22Rv1 (cell line): ENCODE results near the gene DCPS.

Source experiments
- H3K27ac ChIP-seq: fragments of 450-650 bp; 2 replicates; pipeline ENCODE4 v1.5.1; 2017
- ZFX ChIP-seq: fragments of 450-650 bp; IDR thresholded peaks from 2 replicates; pipeline ENCODE4 v1.6.1; 2017; ENCODE audit warnings: antibody characterized with exemption, borderline replicate concordance
- TF ChIP-seq, protein P1 (sequence below): fragments of 450-650 bp; IDR thresholded peaks from 2 replicates; pipeline ENCODE4 v1.5.1; 2017; ENCODE audit warnings: mild to moderate bottlenecking

DCPS gene

GRCh38 chr11:126288237-126288636 is 15.6 kb upstream of the DCPS start:
- no peak for TF ChIP-seq ZFX
- TF ChIP-seq, protein P1, sequence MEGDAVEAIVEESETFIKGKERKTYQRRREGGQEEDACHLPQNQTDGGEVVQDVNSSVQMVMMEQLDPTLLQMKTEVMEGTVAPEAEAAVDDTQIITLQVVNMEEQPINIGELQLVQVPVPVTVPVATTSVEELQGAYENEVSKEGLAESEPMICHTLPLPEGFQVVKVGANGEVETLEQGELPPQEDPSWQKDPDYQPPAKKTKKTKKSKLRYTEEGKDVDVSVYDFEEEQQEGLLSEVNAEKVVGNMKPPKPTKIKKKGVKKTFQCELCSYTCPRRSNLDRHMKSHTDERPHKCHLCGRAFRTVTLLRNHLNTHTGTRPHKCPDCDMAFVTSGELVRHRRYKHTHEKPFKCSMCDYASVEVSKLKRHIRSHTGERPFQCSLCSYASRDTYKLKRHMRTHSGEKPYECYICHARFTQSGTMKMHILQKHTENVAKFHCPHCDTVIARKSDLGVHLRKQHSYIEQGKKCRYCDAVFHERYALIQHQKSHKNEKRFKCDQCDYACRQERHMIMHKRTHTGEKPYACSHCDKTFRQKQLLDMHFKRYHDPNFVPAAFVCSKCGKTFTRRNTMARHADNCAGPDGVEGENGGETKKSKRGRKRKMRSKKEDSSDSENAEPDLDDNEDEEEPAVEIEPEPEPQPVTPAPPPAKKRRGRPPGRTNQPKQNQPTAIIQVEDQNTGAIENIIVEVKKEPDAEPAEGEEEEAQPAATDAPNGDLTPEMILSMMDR: no peak
- H3K27ac ChIP-seq: peak overlapping the region; percentile 99

GRCh38 chr11:126290887-126291286 is 13.0 kb upstream of the DCPS start:
- TF ChIP-seq ZFX: no peak
- TF ChIP-seq, protein P1: no peak
- H3K27ac ChIP-seq: peak overlapping the region; percentile 99

- peak overlapping the region; percentile 99 for H3K27ac ChIP-seq
- no peak for TF ChIP-seq ZFX
- TF ChIP-seq, protein P1: no peak
Measured at GRCh38 chr11:126293726-126294125, 10.1 kb upstream of the DCPS start.

DNA sequence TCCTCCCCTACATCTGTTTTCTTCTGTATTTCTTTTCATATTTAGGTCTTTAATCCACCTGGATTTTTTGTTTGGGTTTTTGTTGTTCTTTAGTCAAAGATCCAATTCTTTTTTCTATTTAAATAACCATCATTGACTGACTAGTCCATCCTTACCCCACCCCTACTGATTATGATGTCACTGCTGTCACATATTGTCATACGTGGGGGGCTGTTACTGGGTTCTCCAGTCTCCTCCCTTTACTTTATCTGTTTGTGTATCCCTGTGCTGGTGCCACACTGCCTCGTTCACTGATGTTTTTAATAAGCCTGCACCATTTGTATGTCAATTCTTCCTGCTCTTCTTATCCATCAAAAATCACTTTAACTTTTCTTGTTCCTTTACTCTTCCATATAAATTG is 6.9 kb upstream of the DCPS start:
- TF ChIP-seq ZFX: no peak
- TF ChIP-seq, protein P1: no peak
- peak overlapping the region; percentile 99 for H3K27ac ChIP-seq

DNA sequence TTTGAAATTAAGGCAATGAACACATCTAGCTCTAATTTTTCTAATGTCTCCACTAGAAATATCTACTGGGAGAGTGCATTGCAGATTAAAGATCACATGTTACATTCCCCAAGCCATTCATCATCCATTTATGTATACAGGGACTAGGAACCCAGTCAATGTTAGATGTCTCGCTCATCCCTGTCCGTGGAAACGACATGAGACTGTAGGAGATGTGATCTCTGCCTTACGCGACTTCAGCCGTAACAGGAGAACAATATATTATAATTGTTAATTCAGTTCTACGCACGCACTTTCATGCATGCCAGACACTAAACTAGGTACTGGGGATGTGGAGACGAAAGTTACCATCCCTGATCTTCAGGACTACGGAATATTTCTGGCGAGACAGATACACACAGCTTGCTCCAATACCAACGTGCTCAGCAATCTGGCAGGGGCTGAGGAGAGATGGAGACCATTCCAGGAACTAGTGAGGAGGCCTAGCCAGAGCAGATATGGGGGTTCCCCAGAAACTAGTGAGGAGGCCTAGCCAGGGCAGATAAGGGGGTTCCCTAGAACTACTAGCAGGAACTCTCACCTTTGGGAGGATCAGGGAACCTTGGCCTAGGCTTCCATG is 706 bp downstream of the DCPS start:
- TF ChIP-seq, protein P1: no peak
- TF ChIP-seq ZFX: no peak
- peak overlapping the region; percentile 99 for H3K27ac ChIP-seq

- no peak for TF ChIP-seq ZFX
- TF ChIP-seq, protein P1: no peak
- peak overlapping the region; percentile 99; the same call in 1 of the 2 replicates for H3K27ac ChIP-seq
Measured at GRCh38 chr11:126305699-126306098, 1.8 kb downstream of the DCPS start.

GRCh38 chr11:126307706-126308105 is 3.8 kb downstream of the DCPS start:
- TF ChIP-seq ZFX: no peak
- TF ChIP-seq, protein P1: peak; percentile 37; the same call in 1 of the 2 replicates

More at GRCh38 chr11:126307706-126308105, 3.8 kb downstream of the DCPS start:
- H3K27ac ChIP-seq: peak overlapping the region; percentile 10; the same call in 1 of the 2 replicates
